Transverse colon (tissue), 4 donors: ENCODE data around the gene DGKZ. TPM values are rescaled to one million over a fixed set of nuclear protein-coding genes. Genes with fewer than 3 reads are reported as not detected.

Source experiments
- DNase-seq: peaks from one replicate; pipeline ENCODE4 v3.0.0-alpha.2; 2019
- H3K27ac ChIP-seq, 4 donors: fragments of 200-600 bp; sonication (generic); 2 replicates each; pipeline ENCODE4 v1.5.1; 2016 to 2018; ENCODE audit warnings: inconsistent platforms in 4 of 4
- H3K27me3 ChIP-seq: fragments of 200-600 bp; sonication (generic); 2 replicates; pipeline ENCODE4 v1.5.1; 2017; ENCODE audit warnings: inconsistent platforms
- H3K36me3 ChIP-seq, 4 donors: fragments of 200-600 bp; sonication (generic); 2 replicates each; pipeline ENCODE4 v1.5.1; 2017 to 2019; ENCODE audit warnings: inconsistent platforms in 4 of 4
- H3K4me1 ChIP-seq, 4 donors: fragments of 200-600 bp; sonication (generic); 2 replicates each; pipeline ENCODE4 v1.5.1; 2017 to 2020; ENCODE audit warnings: inconsistent platforms in 4 of 4
- H3K4me3 ChIP-seq, 4 donors: fragments of 200-600 bp; sonication (generic); 1 replicate in 1 of 4; 2 replicates in 3 of 4; pipeline versions ENCODE4 v1.5.1 to v1.6.1; 2017 to 2019; ENCODE audit warnings: inconsistent platforms in 4 of 4
- H3K9me3 ChIP-seq, 2 donors: fragments of 200-600 bp; sonication (generic); 2 replicates each; pipeline ENCODE4 v1.5.1; 2017 to 2019; ENCODE audit warnings: inconsistent platforms in 2 of 2
- CTCF ChIP-seq, 5 experiments: fragments of 200-600 bp in 3 of 5; fragments of 450-650 bp in 2 of 5; sonication (generic) in 3 of 5; IDR thresholded peaks; 1 replicate in 2 of 5; 2 replicates in 3 of 5; pipeline ENCODE4 v1.5.1; 2016 to 2017; ENCODE audit warnings: antibody characterized with exemption in 5 of 5, inconsistent platforms in 3 of 5, mild to moderate bottlenecking in 2 of 5, moderate library complexity in 1 of 5
- EP300 ChIP-seq: sonication (generic); formaldehyde crosslinking; IDR thresholded peaks from one replicate; pipeline ENCODE4 v1.6.1; 2017; ENCODE audit warnings: antibody characterized with exemption, low read depth
- POLR2A ChIP-seq: fragments of 450-650 bp; IDR thresholded peaks from one replicate; pipeline ENCODE4 v1.6.1; 2016; ENCODE audit warnings: antibody characterized with exemption, mild to moderate bottlenecking, moderate library complexity
- POLR2AphosphoS5 ChIP-seq, 3 donors: sonication (generic); formaldehyde crosslinking; IDR thresholded peaks; one replicate each; pipeline ENCODE4 v1.6.1; 2016; ENCODE audit warnings: antibody characterized with exemption in 3 of 3
- WGBS, 2 donors: methylation state at CpG; one replicate each; pipeline ENCODE4 v1.1.5; 2018; ENCODE audit warnings: low coverage in 1 of 2; 5-methylcytosine and 5-hydroxymethylcytosine counted together
- in situ Hi-C, 4 donors: fragments of 200-750 bp; cut with MboI; loops; one replicate each; pipeline versions ENCODE4 v1.15.0 to v1.15.1; 2017; ENCODE audit warnings: low sequenced_read_pairs in 3 of 4, low pct_ligation_motif_present in 1 of 4, low pct_unique_long_range_greater_than_20kb in 1 of 4
- intact Hi-C: fragments of 100-400 bp; cut with DNase I; formaldehyde crosslinking; loops from one replicate; pipeline ENCODE4 v1.15.1; 2023; ENCODE audit warnings: low total_unique reads
- total RNA-seq, 4 donors: library from RNA; depleted of rRNA; stranded (reverse); fragments of >200 nt; gene quantifications; one replicate each; pipeline ENCODE4 v1.1.0, GENCODE V29; 2016

Gene DGKZ
- total RNA-seq: 100 to 1,000 TPM in 1 of 4 donors, 10 to 100 TPM in 3; 56.4 to 105 (median 67.7) TPM

DNA sequence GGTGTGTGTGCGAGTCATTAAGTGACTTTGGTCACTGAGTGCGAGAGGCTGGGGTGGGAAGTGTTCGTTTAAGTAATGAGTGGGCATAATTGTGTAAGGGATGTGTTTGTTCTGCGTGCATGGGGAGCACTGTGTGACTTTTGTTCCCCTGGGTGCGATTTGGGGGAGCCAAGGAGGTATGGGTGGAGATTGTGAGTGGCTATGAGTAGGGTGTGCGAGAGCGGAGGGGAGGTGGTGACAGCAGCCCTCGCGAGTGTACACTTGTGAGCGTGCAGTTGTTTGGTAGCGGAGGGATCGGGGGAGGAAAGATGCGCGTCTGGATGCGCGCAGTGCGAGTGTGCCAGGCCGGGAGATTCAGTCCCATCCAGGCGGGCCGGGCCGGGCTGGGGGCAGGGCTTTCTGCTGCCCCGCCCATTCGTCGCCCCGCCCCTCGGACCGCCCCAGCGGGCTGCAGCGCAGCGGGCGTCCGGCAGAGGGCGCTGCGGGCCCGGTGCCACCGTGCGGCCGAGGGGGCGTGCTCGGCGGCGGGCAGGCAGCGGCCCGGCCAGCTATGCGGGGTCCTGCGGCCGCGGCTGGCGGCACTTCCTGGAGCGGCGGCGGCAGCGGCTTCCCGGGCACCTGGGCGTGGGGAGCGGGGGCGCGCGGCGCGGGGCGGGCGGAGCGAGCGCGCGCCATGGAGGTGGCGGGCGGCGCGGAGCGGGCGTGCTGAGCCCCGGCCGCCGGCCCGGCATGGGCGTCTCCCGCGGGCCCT is at the start of gene DGKZ:
Gene DGKZ, plus strand, starts transcription at position 578 of the 751 bp plus-strand sequence. CDS start 197 bp downstream, outside the sequence.
- H3K4me3 ChIP-seq: peak within 1 kb of the TSS; percentile 65 to 86 (median 71)
- in situ Hi-C loops: no loop called here
- TF ChIP-seq EP300 (no peak), CTCF (IDR thresholded peaks at IDR 0.05) (peak in 4 of 5 experiments; percentile 58 to 80 (median 70)), POLR2AphosphoS5 (IDR thresholded peaks at IDR 0.05) (peak in 2 of 3 donors; percentile 37 to 41), POLR2A (no peak)
- peaks cover 16 to 39% (median 24%) of the 10 kb centered on the region in 4 donors for H3K4me1 ChIP-seq
- H3K9me3 ChIP-seq: no peaks in the 10 kb centered on the region
- H3K27ac ChIP-seq: peak within 1 kb of the TSS; percentile 68 to 76 (median 74)
- peak; percentile 90 for DNase-seq
- WGBS, 2 donors: 7 to 29% methylated on average over 7 to 48 of the region's 80 CpGs
- H3K27me3 ChIP-seq: no peaks in the 10 kb centered on the region
- no peaks in the 10 kb centered on the region for H3K36me3 ChIP-seq
- intact Hi-C loops: no loop called here

DNA sequence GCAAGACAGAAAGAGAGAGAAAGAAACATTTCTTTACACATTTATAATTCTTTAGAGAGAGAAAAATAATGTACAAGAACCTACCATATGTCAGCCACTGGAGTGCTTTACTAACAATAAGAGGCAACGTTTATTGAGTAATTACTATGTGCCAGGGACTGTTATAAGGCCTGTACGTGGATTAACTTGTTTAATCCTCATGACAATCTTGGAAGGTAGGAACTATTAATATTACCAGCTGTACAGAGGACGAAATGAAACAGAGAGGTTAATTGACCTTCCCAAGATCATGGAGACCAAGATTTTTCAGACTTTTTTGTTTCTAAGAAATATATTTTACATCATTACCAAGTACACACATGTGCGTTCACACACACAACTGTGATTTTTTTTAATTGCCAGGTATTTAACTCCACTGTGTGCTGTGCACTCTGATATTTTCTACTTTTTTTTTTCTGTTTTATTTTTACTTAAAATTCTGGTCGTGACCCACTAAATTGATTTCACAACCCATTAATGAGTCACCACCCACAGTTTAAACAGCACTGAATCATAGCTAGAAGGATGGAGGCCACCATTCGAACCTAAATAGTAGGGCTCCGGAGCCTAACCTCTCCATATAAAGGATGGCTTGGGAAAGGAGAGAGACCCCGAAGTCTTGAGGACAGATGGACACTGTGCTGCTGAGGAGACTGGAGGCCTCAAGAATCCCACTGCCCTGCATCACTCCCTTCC is 48.4 kb upstream of the DGKZ start:
- Histone ChIP-seq H3K9me3 (no peaks in the 10 kb centered on the region), H3K4me1 (peaks cover 6 to 31% (median 21%) of the 10 kb centered on the region in 4 donors), H3K4me3 (no peak overlapping the region), H3K36me3 (no peaks in the 10 kb centered on the region), H3K27me3 (no peaks in the 10 kb centered on the region), H3K27ac (peak overlapping the region; percentile 26 to 39 (median 30))
- in situ Hi-C loops (no loop called here), intact Hi-C loops (no loop called here)
- WGBS, 2 donors: 52 to 56% methylated on average over 7 to 8 of the region's 8 CpGs
- TF ChIP-seq EP300 (no peak), CTCF (IDR thresholded peaks at IDR 0.05) (no peak), POLR2A (no peak), POLR2AphosphoS5 (IDR thresholded peaks at IDR 0.05) (no peak)
- no peak for DNase-seq

GRCh38 chr11:46299451-46299961 is 47.8 kb upstream of the DGKZ start:
- Histone ChIP-seq H3K9me3 (no peaks in the 10 kb centered on the region), H3K36me3 (no peaks in the 10 kb centered on the region), H3K4me3 (no peak overlapping the region), H3K27me3 (no peaks in the 10 kb centered on the region), H3K27ac (peak overlapping the region; percentile 26 to 39 (median 30)), H3K4me1 (peaks cover 6 to 24% (median 21%) of the 10 kb centered on the region in 4 donors)
- intact Hi-C loops (no loop called here), in situ Hi-C loops (no loop called here)
- DNase-seq: no peak
- WGBS, 2 donors: 75 to 79% methylated on average over 2 to 5 of the region's 5 CpGs
- TF ChIP-seq POLR2A (no peak), POLR2AphosphoS5 (IDR thresholded peaks at IDR 0.05) (no peak), CTCF (IDR thresholded peaks at IDR 0.05) (no peak), EP300 (no peak)

- Histone ChIP-seq H3K36me3 (no peaks in the 10 kb centered on the region), H3K27ac (peak overlapping the region in 1 of 4 donors; percentile 30), H3K9me3 (no peaks in the 10 kb centered on the region), H3K4me3 (no peak overlapping the region), H3K4me1 (peaks cover 6 to 17% (median 14%) of the 10 kb centered on the region in 4 donors), H3K27me3 (no peaks in the 10 kb centered on the region)
- TF ChIP-seq CTCF (IDR thresholded peaks at IDR 0.05) (no peak), POLR2AphosphoS5 (IDR thresholded peaks at IDR 0.05) (no peak), EP300 (no peak), POLR2A (no peak)
- 89% methylated on average over 7 of the region's 7 CpGs; no CpG with 5 or more reads in 1 of the 2 donors for WGBS, 2 donors
- intact Hi-C loops: no loop called here
- in situ Hi-C loops: loop anchor here in 1 of 4 donors (25.0 kb wide), 1 partner anchor 163 kb away; no protein-coding TSS in a partner anchor
- no peak for DNase-seq
These were observed 47.0 kb upstream of the DGKZ start for GRCh38 chr11:46300270-46300669.
